Hematopoietic multipotent progenitor cell treated with erythropoietin and hydrocortisone succinate and interleukin-3 and kit ligand, for 15 days (in vitro differentiated cells): ENCODE data around the gene ZNF814.
"Not testable (repeated sequence)": the region's sequence is repeated elsewhere in the genome, so short reads cannot be mapped to it uniquely, and the experiment has no call there.

Experiments used
- DNase-seq: peaks from one replicate; pipeline ENCODE4 v3.0.0-alpha.2; 2015; ENCODE audit warnings: low spot score

Gene ZNF814

DNA sequence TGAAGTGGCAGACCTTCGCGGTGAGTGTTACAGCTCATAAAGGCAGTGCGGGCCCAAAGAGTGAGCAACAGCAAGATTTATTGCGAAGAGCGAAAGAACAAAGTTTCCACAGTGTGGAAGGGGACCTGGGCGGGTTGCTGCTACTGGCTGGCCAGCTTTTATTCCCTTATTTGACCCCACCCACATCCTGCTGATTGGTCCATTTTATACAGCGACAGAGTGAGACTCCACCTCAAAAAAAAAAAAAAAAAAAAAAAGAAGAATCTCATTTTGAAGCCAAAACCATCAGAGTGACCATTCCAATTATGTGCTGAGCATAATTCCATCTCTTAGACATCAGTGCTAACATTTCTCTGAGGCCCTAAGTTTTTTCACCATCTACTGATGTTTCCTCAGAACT lies 72.2 kb downstream of the ZNF814 start:
- no peak for DNase-seq

DNA sequence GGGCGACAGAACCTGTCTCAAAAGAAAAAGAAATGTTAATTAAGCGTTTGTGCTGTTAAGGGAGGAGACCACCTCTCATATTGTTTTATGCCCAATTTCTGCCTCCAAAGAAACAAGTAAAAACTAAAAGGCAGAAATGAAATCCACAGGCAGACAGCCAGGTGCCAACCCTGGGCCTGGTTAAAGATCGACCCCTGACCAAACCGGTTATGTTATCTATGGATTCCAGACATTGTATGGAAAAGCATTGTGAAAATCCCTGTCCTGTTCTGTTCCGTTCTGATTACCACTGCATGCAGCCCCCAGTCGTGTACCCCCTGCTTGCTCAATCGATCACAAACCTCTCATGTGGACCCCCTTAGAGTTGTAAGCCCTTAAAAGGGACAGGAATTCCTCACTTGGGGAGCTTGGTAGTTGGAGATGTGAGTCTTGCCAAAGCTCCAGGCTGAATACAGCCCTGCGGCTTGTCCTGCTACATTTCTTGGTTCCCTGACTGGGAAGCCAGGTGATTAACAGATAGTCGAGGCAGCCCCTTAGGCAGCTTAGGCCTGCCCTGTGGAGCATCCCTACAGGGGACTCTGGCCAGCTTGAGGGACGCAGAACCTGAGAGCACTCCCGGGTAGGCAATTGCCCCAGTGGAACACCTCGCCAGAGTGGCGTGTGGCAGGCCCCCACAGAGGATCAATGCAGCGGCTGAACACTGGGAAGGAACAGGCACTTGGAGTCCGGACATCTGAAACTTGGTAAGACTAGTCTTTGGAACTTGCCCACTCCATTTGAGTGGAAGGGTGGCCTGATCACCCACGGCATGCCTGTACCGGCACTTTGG lies 73.4 kb downstream of the ZNF814 start:
- DNase-seq: no peak

DNA sequence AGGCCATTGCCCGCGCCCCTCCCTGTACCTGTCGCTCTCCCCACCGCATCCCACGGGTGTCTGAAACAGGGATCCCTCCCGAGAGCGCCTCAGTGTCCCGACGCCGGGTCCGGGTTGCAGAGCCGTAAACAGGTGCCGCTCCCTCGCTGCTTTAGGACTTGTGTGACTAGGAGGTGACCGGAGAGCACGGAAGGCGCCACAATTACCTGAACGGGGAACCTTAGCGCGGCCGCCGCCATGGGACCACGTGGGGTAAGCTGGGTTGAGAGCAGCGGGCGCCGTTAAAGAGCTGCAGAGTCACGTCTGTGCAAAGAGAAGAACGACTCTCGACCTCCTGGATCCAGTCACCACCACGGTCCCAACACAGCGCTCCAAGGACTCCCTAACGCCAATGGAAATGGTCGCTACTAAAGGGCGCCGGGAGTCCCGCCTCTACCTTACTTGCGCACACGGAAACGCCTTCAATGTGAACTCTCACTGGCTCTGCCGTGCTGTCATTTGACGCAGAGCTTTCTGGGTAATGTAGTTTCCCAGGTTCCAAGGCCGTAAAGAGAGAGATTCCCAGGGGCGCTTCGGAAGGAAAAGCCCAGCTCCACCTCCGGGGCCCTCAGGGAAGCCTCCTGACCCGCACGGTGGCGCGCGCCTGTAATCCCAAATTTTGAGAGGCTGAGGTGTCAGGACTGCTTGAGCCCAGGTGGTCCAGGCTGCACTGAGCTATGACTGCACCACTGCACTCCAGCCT lies 74.2 kb downstream of the ZNF814 start, which contains the start of gene ZNF552:
Gene ZNF552, minus strand, starts transcription at position 409 of the 742 bp plus-strand sequence. Its CDS starts 170 bp downstream, at position 239.
- DNase-seq: peak; percentile 89

DNA sequence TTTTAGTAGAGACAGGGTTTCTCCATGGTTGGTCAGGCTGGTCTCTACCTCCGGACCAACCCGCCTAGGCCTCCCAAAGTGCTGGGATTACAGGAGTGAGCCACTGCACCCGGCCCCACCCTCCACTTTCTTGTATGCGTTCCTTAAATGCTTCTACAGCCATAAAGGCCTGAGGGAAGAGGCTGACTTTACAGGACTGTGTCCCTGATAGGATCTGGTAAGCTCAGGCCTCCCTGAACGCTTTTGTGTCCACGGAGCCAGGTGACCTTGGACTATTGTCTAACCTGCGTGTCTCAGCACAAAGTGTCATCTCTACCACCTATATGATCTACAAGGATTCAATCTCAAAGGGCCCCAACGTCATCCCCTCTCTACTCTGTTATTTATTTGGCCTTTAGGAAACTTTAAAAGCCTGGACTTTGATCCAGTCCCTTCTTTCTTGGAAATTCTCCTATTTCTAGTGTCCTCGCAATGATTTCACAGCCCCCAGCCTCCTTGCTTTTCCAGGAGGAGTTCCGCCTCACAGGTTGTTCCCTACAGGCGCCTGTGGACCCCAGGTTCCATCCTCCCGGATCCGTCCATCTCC lies 74.8 kb downstream of the ZNF814 start:
- no peak for DNase-seq

DNA sequence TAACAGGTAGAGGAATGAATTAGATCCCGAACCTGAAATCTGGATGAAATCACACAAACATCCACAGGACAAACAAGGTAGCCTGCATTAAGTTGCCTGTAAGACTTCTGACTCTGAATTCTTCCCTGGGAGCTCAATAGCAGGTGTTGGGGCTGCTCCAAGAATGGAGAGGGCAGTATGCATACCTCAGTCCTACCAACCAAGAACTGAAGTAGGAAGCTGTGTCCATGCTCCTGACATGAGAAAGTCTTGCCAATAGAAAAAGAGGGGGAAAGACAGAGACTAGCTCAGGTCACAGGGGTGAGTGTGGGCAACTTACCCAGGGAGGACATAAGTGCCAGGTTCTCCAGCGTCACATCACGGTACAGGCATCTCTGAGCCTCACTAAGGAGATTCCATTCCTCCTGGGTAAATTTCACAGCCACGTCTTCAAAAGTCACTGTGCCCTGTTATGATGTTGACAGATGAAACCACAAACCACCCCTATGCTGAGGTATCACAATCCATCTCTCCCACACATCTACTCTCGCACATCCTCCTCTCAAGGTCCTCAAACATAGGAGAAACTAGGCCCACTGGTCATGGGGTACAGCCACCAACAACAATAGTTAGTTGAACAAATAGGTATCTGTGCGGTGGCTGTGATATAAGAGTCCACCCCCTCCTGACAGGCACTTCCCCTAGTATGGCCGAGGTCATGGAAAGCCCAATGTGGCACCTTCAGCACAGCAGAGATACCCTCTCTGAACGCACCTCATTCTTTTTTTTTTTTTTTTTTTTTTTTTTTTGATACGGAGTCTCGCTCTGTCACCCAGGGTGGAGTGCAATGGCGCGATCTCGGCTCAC lies 75.6 kb downstream of the ZNF814 start:
- not testable (repeated sequence) for DNase-seq

DNA sequence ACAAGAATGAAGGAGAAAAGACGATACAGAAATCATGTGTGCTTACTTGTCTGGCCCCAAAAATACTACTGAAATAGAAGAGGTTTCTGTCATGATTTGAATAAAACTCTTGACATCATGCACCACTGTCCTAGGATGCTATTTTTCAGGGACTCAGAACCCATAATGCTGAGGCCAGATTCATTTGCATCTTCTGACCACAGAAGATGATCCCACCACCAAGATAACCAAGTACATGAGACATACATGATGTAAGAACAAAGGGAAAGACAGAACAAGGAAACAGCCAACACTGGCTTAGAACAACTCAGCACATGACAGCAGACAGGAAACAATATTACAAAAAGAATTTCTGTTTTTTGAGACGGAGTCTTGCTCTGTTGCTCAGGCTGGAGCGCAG lies 76.6 kb downstream of the ZNF814 start:
- no peak for DNase-seq

DNA sequence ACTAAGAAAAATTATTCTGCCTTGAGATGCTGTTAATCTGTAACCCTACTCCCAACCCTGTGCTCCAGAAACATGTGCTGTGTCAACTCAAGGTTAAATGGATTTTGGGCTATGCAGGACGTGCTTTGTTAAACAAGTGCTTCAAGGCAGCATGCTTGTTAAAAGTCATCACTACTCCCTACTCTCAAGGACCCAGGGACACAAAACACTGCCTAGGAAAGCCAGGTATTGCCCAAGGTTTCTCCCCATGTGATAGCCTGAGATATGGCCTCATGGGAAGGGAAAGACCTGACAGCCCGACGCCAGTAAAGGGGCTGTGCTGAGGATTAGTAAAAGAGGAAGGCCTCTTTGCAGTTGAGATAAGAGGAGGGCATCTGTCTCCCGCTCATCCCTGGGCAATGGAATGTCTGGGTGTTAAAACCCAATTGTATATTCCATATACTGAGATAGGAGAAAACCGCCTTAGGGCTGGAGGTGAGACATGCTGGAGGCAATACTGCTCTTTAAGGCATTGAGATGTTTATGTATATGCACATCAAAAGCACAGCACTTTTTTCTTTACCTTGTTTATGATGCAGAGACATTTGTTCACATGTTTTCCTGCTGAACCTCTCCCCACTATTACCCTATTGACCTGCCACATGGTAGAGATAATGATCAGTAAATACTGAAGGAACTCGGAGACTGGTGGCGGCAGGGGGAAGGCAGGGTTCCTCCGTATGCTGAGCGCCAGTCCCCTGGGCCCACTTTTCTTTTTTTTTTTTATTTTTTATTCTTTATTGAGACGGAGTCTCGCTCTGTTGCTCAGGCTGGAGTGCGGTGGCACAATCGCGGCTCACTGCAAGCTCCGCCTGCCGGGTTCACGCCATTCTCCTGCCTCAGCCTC lies 78.2 kb downstream of the ZNF814 start:
- DNase-seq: not testable (repeated sequence)

DNA sequence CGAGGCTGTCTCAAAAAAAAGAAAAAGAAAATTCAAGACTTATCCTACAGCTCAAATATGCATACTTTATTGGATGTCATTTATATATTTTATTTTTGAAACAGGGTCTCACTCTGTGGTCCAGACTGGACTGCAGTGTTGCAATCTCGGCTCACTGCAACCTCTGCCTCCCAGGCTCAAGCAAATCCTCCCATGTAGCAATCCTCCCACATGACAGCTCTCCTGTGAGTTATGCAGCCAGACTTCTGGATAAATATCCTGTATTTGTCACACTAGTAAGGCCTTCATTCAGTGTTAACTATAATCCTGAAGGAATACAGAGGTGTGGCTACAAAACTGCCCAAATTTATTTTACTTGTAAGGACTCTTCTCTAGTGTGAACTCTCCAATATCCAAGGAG lies 81.3 kb downstream of the ZNF814 start:
- DNase-seq: no peak

DNA sequence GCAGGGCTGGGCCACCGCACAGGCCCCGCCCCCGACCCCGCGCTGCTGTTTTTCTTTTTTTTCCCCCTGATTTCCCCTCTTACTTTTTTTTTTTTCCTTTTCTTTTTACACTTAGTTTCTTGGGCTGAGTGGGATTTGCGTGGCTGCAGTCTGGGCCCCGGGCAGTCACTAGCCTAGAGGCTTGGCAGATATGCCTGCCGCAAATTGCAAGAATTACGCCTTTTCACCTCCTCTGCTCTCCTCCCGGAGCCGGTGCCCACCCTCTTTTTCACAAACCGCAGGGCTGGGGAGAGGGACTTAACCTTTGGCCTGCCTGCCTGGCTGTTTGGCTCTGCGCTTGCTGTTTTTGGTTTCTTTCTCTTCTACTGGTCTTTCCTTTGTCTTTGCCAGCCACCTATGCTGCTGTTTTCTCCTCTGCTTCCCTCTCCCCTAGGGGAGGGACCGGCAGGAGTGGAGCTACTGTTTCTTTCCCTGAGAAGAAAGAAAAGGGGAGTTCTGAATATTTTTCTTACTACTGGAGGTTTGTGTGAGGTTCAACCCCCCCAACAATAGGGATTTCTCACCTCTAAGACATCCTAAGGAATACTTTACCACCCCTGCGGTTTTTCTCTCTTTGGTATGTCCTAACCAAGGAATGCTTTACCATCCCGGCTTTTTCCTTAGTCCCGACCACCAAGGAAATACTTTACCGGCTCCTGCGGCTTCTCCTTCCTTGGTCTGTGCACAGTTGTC lies 85.1 kb downstream of the ZNF814 start:
- peak; percentile 21 for DNase-seq

DNA sequence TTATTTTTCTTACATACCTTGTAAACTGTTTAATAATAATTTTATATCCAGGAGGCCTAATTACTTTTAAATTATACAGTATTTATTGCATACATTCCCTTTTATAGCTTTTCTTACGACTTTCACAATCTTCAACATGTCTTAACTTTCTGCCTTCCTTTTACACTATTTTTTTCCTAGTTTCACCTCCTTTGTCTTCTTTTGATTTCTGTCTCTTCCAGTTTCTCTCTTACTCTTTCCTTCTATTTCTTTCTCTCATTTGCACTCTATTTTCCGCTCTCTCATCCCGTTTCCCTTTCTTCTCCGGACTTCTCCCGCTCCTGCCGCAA lies 85.6 kb downstream of the ZNF814 start:
- DNase-seq: no peak

DNA sequence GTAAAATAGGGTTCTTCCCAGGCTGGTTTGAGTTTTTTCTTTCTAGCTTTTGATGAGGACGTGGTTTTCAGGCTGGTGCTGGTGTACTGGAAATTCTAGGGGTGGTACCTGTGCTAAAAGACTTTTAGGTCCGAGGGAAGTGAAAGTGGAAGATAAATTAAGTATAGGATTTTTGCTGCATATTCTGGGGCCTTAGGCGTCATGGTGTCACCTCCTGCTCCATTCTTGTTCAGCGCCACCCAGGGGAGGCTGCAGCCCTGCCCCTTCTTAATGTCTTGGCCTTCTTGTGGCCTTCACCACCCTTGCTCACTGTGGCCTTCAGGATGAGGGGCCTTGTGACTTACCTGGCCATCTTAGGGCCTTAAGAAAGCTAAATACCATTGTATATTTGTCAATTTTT lies 86.6 kb downstream of the ZNF814 start:
- peak; percentile 11 for DNase-seq

DNA sequence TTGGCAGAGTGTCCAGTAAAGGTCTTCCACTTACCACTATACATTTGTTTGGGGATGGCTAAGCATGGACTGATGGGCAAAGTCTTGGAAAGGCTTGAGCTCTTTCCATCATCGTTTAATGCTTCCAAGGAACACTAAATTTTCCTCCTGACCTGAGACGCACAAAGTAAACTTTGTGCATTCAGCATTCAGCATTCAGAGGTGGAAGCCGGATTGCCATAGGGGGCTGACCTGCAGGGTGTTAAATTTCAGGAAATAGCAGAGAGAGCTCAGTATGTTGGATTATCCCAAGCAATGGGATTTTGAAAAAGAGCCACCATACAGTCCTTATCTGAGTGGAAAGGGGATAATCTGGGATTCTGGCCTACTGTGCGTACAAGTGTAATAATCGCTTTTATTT lies 88.1 kb downstream of the ZNF814 start:
- no peak for DNase-seq
